Left ventricle myocardium inferior (tissue), 1 donor: Measurements from ENCODE around the gene CAMK2G. TPM values are rescaled to one million over a fixed set of nuclear protein-coding genes. Genes with fewer than 3 reads are reported as not detected.
A peak's percentile ranks its signal among the peaks of the same experiment; 100 is the strongest.

ENCODE experiments used
- DNase-seq: peaks from one replicate; pipeline ENCODE4 v3.0.0-alpha.2; 2020
- H3K27ac ChIP-seq: fragments of 200-600 bp; replicated peaks from 2 replicates; pipeline ENCODE4 v1.8.0; 2021
- H3K27me3 ChIP-seq: fragments of 200-600 bp; 2 replicates; pipeline ENCODE4 v1.8.0; 2021; ENCODE audit warnings: low read depth
- H3K36me3 ChIP-seq: fragments of 200-600 bp; 2 replicates; pipeline ENCODE4 v1.8.0; 2021
- H3K4me1 ChIP-seq: fragments of 200-600 bp; 2 replicates; pipeline ENCODE4 v1.8.0; 2021
- H3K4me3 ChIP-seq: fragments of 200-600 bp; 2 replicates; pipeline ENCODE4 v1.8.0; 2021; ENCODE audit warnings: mild to moderate bottlenecking, moderate library complexity
- H3K9me3 ChIP-seq: fragments of 200-600 bp; replicated peaks from 2 replicates; pipeline ENCODE4 v1.8.0; 2021
- CTCF ChIP-seq: fragments of 200-600 bp; IDR thresholded peaks from 2 replicates; pipeline ENCODE4 v1.8.0; 2021; ENCODE audit warnings: antibody characterized with exemption, mild to moderate bottlenecking, borderline replicate concordance
- intact Hi-C: fragments of 100-400 bp; cut with micrococcal nuclease; formaldehyde crosslinking; loops from one replicate; pipeline ENCODE4 v1.11.0; 2022
- total RNA-seq: library from RNA; stranded (reverse); fragmentation: NEBNext Ultra II Directional; extraction: Animal tissue kit (Norgen Biotek cat#: 25700); gene quantifications from one replicate; pipeline ENCODE4 v1.2.1, GENCODE V29; 2021
- donor health status: DM: no; HTN: yes; CAD: no; lungs with severe emphysema.

The CAMK2G gene
- total RNA-seq, 1 donor from 2014 or later: 12.5 TPM

GRCh38 chr10:73872190-73872710, 2.1 kb downstream of the CAMK2G start:
- intact Hi-C loops: no loop called here
- Histone ChIP-seq H3K27ac (no peak overlapping the region), H3K4me1 (peaks cover 58% of the 10 kb centered on the region), H3K9me3 (no peaks in the 10 kb centered on the region), H3K4me3 (peak overlapping the region; percentile 89), H3K27me3 (peaks cover 1% of the 10 kb centered on the region), H3K36me3 (peaks cover 16% of the 10 kb centered on the region)
- DNase-seq: no peak
- no peak for TF ChIP-seq CTCF

GRCh38 chr10:73871295-73872189, 2.8 kb downstream of the CAMK2G start:
- Histone ChIP-seq H3K9me3 (no peaks in the 10 kb centered on the region), H3K4me1 (peaks cover 60% of the 10 kb centered on the region), H3K27me3 (no peaks in the 10 kb centered on the region), H3K4me3 (no peak overlapping the region), H3K27ac (no peak overlapping the region), H3K36me3 (peaks cover 16% of the 10 kb centered on the region)
- DNase-seq: no peak
- TF ChIP-seq CTCF: no peak
- intact Hi-C loops: no loop called here

GRCh38 chr10:73868655-73869195, 5.6 kb downstream of the CAMK2G start:
- no peak for TF ChIP-seq CTCF
- peaks cover 16% of the 10 kb centered on the region for H3K36me3 ChIP-seq
- peaks cover 63% of the 10 kb centered on the region for H3K4me1 ChIP-seq
- H3K27ac ChIP-seq: no peak overlapping the region
- intact Hi-C loops: no loop called here
- DNase-seq: no peak
- no peak overlapping the region for H3K4me3 ChIP-seq
- no peaks in the 10 kb centered on the region for H3K9me3 ChIP-seq
- H3K27me3 ChIP-seq: peaks cover 14% of the 10 kb centered on the region

- H3K27me3 ChIP-seq: peaks cover 14% of the 10 kb centered on the region
- peaks cover 57% of the 10 kb centered on the region for H3K4me1 ChIP-seq
- H3K36me3 ChIP-seq: peaks cover 23% of the 10 kb centered on the region
- DNase-seq: peak; percentile 53
- peak overlapping the region; percentile 77 for H3K27ac ChIP-seq
- no peaks in the 10 kb centered on the region for H3K9me3 ChIP-seq
- no peak for TF ChIP-seq CTCF
- no peak overlapping the region for H3K4me3 ChIP-seq
- intact Hi-C loops: no loop called here
These were observed 6.3 kb downstream of the CAMK2G start for GRCh38 chr10:73867871-73868631.

GRCh38 chr10:73867126-73867807, 7.1 kb downstream of the CAMK2G start:
- no peak for DNase-seq
- Histone ChIP-seq H3K36me3 (peaks cover 20% of the 10 kb centered on the region), H3K4me1 (peaks cover 49% of the 10 kb centered on the region), H3K27ac (peak overlapping the region; percentile 77), H3K4me3 (no peak overlapping the region), H3K9me3 (no peaks in the 10 kb centered on the region), H3K27me3 (peaks cover 14% of the 10 kb centered on the region)
- intact Hi-C loops: no loop called here
- TF ChIP-seq CTCF: no peak
